Measurements from ENCODE around the gene SCARB1.

SCARB1 gene

DNA sequence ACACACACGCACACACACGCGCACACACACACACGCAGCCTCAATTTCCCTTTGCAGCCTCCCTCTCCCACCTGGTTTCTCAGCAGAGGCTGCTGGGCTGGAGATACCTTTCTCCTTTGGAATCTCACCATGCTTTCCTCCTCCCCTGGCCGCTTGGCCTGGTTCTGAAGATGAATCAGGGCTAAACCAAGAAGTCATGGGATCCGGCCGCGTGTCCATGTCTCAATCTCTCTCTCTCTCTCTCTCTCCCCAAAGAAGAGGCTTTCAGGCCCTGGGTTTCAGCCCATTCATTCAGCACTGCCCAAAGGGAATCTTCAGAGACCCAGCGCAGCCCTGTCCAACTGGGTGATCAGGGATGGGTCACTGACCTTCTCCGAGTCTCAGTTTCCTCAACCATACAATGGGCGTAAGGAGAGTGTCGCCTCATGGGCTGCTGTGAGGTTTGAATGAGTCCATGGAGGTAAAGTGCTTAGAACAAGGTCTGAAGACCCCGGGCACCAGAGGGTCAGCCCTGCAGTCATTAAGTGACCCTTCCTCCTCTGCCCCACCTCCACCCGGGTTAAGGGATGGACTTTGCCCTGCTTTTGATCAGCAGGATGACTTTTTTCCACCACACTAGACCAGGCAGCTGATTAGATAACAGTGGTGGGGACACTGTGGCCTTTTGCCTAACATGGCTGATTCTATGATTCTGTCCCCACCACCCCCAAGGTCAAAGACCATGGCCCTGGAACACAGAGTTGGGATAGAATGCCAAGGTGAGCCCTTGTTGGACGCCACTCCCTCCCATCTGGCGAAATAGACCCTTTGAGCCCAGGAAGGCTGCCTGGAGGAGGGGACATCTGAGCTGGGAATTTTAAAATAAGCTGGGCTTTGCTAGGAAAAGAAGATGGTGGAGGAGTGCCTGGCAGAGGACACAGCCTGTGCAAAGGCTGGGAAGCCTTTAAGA lies 42.1 kb downstream of the SCARB1 start:
- DNase-seq (ENCODE audit: low read depth) = no peak

DNA sequence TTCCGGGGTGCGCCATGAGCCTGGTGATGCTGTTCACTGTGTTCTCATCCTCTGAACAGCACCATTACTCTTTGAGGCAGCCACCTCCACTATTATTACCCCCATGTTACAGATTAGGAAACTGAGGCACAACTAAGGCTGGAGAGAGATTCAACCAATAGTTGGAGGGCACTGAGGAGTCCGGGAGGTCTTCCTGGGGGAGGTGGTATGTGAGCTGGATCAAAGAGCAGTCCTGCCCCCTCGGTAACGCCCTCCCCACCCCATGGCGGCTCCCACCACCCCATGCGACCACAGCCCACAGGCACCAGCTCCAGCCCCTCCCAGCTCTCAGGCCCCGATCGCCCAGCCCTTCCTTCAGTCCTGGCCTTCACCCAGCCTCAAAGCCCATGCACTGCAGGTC lies 43.5 kb downstream of the SCARB1 start:
- no peak for DNase-seq (ENCODE audit: low read depth)

DNA sequence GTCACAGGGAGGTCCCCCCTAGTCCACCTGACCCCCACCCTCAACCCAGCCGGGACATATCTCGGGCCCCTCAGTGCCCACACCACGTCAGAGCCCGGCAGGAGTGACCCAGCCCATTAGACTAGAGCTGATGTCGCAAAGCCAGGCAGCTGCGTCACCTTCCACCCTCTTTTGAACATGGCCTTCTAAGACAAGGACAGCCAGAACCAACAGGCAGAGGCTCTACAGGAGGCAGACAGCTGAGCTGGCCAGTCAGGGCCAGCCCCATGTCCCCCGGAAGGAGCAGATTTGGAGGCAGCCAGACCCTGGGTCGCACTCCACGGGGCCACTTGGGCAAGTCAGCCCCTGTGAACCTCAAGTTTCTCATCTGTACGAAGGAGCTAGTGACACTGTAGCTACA lies 44.1 kb downstream of the SCARB1 start:
- DNase-seq (ENCODE audit: low read depth) = no peak

DNA sequence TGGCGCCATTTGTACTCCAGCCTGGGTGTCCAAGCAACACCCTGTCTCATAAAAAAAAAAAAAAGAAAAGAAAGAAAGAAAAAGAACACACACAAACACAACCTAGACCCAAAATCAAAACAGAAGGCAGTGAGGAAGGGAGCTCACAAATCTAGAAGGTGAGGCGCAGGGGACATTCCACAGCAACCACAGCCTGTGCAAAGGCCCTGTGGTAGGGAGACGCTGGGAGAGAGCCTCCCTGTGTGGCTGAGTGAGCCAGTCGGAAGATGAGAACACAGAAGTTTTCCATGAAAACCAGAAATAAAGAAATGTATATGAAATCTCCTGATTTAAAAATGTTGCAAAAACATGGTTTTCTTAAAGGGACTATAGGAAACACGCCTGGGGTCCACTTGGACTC lies 44.6 kb downstream of the SCARB1 start:
- DNase-seq (ENCODE audit: low read depth) = no peak

DNA sequence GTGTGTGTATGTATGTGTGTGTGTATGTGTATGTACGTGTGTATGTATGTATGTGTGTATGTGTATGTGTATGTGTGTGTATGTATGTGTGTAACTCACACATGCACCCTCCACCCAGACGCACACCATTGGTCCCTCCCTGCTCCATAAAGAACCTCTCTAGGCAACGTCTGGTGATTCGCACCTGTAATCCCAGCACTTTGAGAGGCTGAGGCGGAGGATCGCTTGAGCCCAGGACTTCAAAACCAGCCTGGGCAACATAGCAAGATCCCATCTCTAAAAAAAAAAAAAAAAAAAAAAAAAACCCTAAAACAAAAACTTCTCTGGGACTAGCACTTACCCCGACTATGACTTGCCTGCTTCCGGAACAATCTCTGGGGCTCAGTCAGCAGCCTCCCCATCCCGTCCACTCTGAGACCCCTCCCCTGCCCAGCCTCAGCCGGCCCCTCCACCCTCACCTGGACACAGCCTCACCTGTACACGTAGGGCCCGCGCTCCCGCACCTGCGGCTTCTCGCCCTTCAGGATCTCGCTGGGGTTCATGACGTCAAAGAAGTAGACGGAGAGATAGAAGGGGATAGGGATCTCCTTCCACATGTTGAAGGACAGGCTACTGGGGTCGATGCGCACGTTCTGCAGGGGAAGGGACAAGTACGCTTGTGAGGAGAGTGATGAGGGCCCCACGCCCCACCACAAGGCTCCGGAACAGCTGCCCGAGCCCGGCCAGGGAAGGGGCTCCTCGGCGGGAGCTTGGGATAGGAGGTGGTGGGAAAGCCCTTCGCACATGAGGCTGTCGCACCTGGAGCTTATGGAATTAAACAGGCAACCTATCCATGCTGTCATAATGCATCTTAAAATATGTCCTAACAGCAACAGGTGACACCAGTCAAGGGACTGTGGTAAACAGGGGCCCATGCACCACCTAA lies 46.3 kb downstream of the SCARB1 start:
- no peak for DNase-seq (ENCODE audit: low read depth)

DNA sequence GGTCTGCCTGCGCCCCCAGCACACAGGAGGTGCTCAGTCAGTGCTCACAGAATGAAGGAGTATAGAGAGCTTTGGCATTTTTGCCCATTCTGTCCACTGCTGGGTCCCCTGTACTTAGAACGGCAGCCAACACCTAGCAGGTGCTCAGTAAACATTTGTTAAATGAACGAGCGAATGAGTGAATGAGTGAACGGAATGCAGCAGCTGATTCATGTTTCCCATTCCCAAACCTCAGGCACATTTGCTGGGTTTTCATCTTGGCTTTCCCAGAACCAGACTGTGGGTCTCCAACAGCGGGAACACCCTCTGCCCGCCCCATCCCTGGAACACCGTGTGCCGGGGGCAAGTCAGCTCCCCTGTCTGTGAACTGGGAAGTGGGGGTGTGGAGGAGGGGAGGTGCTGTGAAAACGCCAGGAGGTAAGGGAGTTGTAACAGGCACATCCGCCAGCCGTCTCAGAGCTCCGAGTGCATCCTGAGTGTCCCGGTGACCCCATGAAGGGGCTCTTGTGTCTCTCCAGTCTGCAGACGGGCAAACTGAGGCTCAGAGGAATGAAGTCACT lies 47.3 kb downstream of the SCARB1 start:
- DNase-seq (ENCODE audit: low read depth) = no peak

DNA sequence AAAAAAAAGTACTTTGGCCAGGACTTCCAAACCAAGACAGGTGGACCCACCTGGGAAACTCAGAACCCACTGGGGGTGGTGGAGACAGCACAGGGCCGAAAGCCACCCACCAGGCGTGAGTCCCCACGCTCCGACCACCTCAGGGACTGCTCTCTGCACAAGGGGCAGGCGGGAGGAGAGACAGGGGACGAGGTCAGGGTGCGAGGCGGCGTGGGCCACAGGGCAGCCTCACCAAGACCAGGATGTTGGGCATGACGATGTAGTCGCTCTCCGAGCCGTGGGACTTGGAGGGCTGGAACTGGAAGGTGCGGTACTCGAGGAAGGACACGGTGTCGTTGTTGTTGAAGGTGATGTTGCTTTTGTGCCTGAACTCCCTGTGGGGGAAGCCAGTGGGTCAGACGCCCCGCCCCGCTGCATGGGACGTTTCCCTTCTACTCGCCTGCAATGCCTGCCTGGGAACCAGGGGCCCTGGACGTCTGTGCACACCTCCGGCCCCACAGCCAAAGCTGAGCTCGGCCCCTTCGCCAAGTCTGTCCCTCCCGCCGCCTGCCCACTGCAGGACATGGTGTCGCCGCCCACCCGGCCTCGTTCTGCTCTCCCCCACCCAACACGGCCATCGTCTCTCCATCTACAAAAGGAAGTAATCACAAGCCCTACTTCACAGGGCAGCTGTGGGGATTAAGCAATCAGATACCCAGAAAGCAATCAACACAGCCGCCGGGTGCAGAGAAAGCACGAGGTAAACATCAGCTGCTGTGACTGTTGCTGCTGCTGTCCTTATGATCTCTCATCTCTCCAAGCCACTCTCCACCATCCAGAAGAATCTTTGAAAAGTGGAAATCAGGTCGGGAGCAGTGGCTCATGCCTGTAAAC lies 48.7 kb downstream of the SCARB1 start:
- no peak for DNase-seq (ENCODE audit: low read depth)

DNA sequence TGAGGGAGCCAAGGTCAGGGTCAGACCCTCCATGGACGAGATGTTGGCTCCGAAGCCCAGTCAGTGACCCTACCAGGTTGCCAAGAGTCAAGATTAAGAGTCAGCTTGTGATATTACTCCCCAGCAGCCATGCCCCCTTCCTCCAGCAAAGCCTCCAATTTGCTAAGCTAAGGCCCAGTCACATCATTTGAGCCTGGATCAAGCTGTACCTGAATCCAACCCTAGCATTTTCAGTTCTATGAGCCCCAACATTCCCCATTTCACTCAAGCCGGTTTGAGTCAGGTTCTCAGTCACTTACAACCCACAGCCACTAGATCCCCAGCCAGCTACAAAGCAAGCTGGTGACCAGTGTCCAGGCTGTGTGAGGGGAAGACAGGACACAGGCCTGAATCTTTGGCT lies 49.9 kb downstream of the SCARB1 start:
- no peak for DNase-seq (ENCODE audit: low read depth)

DNA sequence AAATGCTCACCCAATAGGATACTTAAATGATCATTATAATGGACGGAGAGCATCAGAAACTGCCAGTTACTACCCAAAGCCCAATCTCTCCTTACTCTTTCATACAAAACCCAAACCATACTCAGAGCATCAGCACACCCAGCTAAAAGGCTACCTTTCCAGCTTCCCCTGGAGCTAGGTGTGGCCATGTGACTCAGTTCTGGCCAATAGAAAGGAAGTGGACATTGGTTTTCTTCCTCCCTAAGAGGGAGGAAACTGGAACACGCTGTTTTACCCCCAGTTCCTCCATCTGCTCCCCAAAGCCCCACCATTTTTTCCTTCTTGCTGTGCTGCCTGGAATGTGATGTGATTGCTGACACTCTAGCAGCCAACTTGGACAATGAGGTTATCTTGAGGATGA lies 50.7 kb downstream of the SCARB1 start:
- no peak for DNase-seq (ENCODE audit: low read depth)

DNA sequence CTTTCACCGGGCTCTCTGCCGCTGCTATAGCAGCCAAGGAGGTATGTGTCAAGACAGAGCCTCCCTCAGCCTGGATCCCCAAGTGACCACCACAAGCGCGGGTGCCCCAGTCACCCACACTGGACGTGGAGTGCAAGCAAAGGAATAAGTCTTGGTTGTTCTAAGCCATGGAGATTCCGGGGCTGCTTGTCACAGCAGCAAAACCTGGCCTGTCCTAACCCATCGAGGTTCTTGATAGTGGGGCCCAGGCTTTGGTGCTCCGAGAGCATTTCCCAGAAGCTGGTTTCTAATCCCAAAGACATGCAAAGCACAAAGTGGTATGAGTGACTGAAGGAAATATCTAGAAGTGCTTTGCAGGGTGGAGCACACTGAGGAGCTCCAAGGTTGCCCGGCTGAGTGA lies 51.3 kb downstream of the SCARB1 start:
- DNase-seq (ENCODE audit: low read depth) = no peak

DNA sequence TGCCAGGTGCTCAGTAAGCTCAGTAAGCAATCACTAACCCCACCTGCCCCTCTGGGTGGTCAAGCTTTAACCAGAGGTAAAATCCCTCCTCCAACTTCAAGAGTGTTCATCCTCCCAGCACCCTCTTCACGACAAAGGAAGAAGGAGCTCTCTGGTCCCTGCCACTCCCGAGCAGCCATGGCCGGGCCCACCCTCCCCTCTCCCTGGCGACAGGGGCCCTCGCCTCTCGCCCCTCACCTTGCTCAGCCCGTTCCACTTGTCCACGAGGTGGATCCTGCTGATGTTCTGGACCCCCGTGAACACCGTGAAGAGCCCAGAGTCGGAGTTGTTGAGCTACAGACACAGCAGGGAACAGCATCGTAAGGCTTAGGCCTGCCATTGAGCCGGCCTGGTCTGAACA lies 52.0 kb downstream of the SCARB1 start:
- no peak for DNase-seq (ENCODE audit: low read depth)

DNA sequence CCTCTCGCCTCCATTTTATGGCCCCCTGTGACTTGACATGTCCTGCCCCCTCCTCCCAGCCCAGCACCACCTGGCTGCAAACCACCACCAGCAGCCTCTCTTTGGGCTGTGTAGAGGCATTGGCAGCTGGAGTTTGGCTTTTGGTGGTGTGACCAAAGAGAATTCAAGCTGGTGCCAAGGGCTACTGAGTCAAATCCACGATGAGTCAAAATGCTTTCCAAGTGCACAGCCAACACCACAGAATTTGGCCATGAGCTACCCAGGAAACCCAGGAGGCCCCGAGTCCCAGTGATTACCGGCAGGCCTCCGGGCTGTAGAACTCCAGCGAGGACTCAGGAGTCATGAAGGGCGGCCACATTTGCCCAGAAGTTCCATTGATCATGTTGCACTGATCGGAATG lies 53.8 kb downstream of the SCARB1 start:
- DNase-seq (ENCODE audit: low read depth) = no peak

DNA sequence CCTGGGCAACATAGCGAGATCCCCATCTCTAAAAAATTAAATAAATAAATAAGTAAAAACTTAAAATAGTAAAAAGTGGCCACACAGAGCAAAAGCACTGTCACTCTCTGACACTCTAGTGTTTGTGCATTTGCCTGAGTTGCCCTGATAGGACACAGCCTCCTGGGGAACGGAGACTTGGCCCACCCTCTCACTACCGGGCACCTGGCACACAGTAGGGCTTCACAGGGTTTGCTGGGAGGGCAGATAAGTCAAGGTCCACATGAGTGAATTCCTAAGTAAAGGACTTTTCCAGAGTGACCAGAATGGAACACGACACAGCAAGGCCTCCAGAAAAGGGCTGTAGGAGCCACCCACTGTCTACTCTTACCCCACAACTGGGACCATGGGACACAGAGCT lies 54.3 kb downstream of the SCARB1 start:
- no peak for DNase-seq (ENCODE audit: low read depth)

DNA sequence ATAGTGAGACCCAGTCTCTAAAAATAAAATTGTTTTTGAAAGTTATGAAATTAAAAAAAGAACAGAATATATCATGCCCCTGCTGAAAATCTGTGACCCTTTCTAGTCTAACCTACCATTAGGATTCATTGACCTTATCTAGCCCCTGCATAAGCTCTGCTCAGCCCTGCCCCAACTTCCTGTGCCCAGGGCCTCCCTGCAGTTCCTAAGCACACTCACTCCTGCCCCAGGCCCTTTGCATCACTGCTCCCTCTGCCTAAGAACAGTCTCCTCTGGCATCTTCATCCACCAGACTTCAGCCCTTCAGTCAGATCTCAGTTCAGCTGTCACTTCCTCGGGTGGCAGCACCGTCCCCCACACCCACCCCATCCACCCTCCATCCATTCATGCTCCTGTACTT lies 55.4 kb downstream of the SCARB1 start:
- no peak for DNase-seq (ENCODE audit: low read depth)

DNA sequence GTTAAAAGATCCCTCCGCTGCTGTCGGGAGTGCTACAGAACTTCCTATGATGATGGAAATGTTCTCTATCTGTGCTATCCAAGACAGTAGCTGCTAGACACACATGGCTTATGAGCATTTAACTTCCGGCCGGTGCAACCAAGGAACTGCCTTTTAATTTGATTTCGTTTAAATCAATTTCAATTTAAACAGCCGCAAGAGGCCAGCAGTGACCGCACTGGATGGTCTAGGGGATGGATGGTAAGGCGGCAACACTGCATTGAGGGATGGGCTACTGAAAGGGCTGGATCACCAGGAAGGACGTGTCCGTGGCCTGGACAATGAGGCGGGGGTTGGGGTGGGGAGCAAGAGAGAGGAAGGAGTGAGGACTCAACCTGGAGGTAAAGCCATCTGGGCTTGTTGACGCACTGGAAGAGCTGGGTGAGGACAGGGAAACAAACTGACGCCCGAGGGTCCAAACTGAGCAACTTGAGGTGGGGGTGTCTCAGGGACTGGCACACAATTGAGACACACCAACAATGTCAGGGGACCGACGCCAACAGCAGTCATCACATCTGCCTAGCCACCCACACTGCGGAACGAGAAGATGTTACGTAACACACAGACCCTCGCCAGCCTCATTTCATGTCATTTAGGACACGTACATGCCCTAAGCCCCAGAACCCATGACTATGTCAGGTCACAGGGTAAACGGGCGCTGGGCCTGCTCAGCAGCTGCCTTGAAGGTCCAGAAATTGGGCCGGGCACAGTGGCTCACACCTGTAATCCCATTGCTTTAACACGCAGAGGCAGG lies 57.6 kb downstream of the SCARB1 start:
- DNase-seq (ENCODE audit: low read depth) = no peak

DNA sequence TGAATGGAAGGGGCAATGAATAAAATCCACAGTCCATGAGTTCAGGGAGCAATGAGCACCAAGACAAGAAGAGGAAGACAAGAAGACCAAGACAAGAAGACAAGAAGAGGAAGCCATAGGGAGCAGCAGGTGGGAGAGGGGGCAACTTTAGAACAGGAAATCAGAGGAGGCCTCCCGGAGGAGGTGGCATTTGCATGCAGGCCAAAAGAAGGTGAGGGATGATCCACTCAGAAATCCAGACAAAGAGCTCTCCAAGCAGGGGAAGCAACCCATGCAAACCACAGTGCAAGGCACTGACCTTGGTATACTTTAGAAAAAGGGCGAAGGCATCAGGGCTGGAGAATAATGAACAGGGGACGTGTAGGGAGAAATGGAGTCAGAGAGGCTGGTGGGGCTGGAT lies 58.6 kb downstream of the SCARB1 start:
- no peak for DNase-seq (ENCODE audit: low read depth)

DNA sequence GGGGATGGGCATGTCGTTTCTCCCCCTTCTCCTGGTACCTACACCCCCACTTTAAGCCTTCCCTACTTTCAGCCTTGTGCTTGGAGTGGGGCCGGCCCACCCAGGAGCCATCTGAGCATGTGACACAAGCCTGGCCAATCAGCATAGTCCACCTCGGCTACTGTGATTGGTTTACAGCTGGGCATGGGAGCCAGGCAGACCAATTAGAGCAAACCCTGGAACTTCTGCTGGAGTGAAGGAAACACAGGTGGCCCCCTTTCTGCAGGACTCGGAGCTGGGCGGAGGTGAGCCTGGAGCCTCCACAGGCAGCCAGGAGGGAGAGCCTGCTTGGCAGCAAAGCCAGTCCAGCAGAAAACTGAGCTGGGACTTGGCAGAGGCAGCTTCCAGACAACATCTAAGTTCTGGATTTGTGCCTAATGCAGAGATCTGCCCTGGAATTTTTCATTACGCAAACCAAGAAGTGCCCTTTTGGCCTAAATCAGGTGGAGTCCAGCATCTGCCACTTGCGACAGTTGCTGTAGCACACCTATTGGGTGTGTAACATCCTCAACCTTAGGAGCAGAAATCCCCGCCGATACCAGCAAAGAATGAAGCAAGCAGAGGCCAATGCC lies 59.5 kb downstream of the SCARB1 start:
- DNase-seq (ENCODE audit: low read depth) = no peak

DNA sequence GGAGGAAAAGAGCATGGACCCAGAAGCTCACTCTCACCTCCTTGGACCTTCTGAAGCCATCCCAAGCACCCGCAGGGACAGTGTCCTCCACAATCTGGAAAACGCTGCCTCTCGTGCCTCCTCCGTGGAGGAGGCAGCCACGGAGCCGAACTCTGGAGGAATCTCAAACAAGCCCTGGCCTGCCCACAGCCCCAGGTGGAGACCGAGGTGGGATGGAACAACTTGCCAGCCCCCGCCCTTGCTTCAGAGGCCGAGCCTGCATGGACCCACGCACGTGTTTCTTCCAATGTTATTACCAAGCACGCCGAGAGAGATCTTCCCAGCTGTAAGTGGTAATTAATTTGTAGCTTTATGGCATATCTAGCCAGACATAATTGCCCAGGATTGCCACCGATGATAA lies 61.3 kb downstream of the SCARB1 start:
- DNase-seq (ENCODE audit: low read depth) = no peak

DNA sequence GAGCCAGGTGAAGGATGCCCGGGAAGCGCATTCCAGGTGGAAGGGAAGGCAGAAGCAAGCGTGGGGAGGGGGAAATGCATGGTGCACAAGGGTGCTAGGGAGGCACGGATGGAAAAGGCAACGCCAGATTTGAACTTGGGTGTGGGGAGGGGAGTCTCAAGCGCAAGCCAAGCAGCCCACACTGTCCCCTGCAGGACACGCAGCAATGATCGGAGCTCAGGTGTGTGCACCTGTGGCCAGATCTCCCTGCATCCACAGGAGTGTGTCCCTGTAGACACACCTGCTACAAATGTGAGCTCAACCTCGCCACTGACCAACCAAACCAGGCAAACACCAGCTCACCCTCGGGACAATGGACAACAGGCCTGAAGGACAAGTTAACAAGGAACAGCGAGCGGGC lies 63.2 kb downstream of the SCARB1 start:
- DNase-seq (ENCODE audit: low read depth) = no peak

DNA sequence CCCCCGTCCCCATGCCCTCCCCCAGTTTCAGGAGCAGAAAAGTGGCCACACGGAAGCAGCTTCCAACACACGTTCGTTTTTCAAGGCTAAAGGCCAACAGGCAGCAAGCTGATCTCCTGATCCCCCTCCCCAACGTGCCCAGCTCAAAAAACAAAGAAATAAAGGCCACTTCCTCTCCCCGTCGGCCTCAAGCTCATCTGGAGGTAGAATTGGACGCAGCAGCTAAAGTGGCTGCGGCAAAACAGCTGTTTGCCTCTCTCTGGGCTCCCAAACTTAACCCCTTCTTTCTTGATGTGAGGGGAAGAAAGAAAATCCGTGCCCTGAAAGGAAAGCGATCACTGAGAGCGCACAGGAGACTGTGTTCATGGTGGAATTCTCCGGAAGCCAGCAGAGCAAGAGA lies 66.3 kb downstream of the SCARB1 start:
- no peak for DNase-seq (ENCODE audit: low read depth)
